ENCODE data around the gene IFITM5. TPM values are rescaled to one million over a fixed set of nuclear protein-coding genes. Genes with fewer than 3 reads are reported as not detected.
"Not testable (repeated sequence)": the region's sequence is repeated elsewhere in the genome, so short reads cannot be mapped to it uniquely, and the experiment has no call there.

The IFITM5 gene
- total RNA-seq, 1 donor from 2014 or later, result not detected

DNA sequence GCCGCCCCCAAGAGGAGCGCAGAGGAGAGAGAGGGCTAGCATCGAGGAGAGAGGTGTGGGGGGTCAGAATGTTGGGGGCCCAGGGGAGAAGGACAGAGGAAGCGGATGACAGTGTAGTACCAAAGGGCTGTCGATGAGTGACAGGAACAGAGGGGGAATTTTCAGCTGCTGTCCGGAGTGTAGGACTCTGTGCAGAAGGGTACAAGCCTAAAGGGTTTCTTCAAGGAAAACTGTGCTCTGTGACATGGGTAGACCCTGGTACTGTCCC is 26.5 kb downstream of the IFITM5 start:
- no peak for TF ChIP-seq CTCF (IDR thresholded peaks at IDR 0.05)
- no peak overlapping the region for H3K4me3 Mint-ChIP-seq (ENCODE audit: unreplicated experiment)
- H3K27ac Mint-ChIP-seq (ENCODE audit: unreplicated experiment), result no peak overlapping the region
- DNase-seq (ENCODE audit: extremely low spot score, unreplicated experiment), result no peak
- H3K27me3 Mint-ChIP-seq (ENCODE audit: unreplicated experiment), result peaks cover 52% of the 10 kb centered on the region
- H3K36me3 Mint-ChIP-seq (ENCODE audit: unreplicated experiment), result no peaks in the 10 kb centered on the region
- H3K9me3 Mint-ChIP-seq (ENCODE audit: unreplicated experiment), result peaks cover 10% of the 10 kb centered on the region
- peaks cover 6% of the 10 kb centered on the region for H3K4me1 Mint-ChIP-seq (ENCODE audit: unreplicated experiment)

GRCh38 chr11:272195-272930 is 27.0 kb downstream of the IFITM5 start:
- Mint-ChIP-seq H3K9me3 (ENCODE audit: unreplicated experiment) (peaks cover 10% of the 10 kb centered on the region), H3K4me1 (ENCODE audit: unreplicated experiment) (peaks cover 6% of the 10 kb centered on the region), H3K4me3 (ENCODE audit: unreplicated experiment) (no peak overlapping the region), H3K27ac (ENCODE audit: unreplicated experiment) (no peak overlapping the region), H3K27me3 (ENCODE audit: unreplicated experiment) (peaks cover 49% of the 10 kb centered on the region), H3K36me3 (ENCODE audit: unreplicated experiment) (no peaks in the 10 kb centered on the region)
- TF ChIP-seq CTCF (IDR thresholded peaks at IDR 0.05), result no peak
- DNase-seq (ENCODE audit: extremely low spot score, unreplicated experiment), result no peak

DNA sequence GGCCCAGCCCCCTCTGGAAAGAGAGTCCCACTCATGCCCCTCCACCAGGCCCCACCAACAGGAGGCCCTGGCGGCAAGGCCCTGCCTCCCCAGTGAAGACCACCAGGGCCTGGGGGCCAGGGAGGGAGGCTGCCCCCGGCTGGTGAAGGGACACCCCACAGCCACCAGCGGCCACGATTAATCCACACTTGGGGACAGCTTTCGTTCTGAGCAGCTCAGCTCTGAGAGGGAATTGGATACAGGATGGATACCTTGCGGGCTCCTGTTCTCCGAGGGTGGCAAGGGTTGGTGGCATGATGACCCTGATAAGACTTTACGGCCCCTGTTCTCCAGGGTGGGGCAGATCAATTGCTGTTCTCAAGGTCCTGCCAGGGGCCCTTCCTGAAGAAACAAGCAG is 28.0 kb downstream of the IFITM5 start:
- H3K27ac Mint-ChIP-seq (ENCODE audit: unreplicated experiment), result no peak overlapping the region
- H3K4me3 Mint-ChIP-seq (ENCODE audit: unreplicated experiment), result no peak overlapping the region

DNA sequence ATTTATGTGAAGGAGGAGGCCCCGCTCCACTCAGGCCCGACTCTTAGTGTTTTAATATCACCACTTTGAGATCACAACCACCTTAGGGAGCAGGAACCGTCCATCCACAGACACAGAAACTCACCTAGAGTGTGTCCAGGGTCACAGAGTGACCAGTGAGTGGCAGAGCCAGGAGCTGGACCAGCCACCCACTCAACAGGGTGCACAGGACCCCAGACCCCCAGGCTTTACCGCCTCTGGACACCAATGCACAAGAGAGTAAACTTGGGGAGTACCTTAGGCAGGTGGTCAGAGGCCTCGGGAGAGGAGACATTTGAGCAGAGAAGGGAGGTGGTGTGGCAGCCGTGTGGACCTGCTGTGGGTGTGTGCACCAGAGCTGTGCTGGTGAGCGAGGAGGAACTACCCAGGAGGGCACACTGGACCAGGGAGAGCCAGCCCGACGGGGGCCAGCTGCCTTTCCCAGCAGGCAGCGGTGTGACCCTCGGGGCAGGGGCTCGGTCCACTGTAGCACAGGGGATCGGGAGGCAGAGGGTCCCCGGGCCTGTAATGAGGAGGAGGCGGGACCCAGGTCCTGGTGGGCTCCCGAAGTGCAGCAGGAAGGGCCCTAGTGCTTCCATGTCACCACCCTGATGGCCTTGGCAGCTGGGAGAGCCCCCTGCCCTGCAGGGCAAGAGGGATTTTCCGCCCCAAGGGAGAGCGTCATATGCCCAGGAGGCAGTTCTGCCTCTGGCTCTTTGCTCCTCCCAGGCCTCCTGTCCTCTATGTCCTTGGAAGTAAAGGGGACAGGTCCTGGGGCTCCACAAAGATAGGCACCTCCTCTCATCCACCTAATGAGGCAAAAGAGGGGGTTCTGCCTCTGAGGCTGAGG is 28.6 kb downstream of the IFITM5 start:
- TF ChIP-seq CTCF (IDR thresholded peaks at IDR 0.05), result no peak
- Mint-ChIP-seq H3K4me3 (ENCODE audit: unreplicated experiment) (no peak overlapping the region), H3K27ac (ENCODE audit: unreplicated experiment) (no peak overlapping the region), H3K4me1 (ENCODE audit: unreplicated experiment) (peaks cover 6% of the 10 kb centered on the region), H3K9me3 (ENCODE audit: unreplicated experiment) (no peaks in the 10 kb centered on the region), H3K27me3 (ENCODE audit: unreplicated experiment) (peaks cover 36% of the 10 kb centered on the region), H3K36me3 (ENCODE audit: unreplicated experiment) (no peaks in the 10 kb centered on the region)
- no peak for DNase-seq (ENCODE audit: extremely low spot score, unreplicated experiment)

More for the DNA sequence above, 28.0 kb downstream of the IFITM5 start:
- Mint-ChIP-seq H3K4me1 (ENCODE audit: unreplicated experiment) (peaks cover 6% of the 10 kb centered on the region), H3K9me3 (ENCODE audit: unreplicated experiment) (peaks cover 5% of the 10 kb centered on the region), H3K36me3 (ENCODE audit: unreplicated experiment) (no peaks in the 10 kb centered on the region), H3K27me3 (ENCODE audit: unreplicated experiment) (peaks cover 42% of the 10 kb centered on the region)
- no peak for TF ChIP-seq CTCF (IDR thresholded peaks at IDR 0.05)
- DNase-seq (ENCODE audit: extremely low spot score, unreplicated experiment), result no peak

DNA sequence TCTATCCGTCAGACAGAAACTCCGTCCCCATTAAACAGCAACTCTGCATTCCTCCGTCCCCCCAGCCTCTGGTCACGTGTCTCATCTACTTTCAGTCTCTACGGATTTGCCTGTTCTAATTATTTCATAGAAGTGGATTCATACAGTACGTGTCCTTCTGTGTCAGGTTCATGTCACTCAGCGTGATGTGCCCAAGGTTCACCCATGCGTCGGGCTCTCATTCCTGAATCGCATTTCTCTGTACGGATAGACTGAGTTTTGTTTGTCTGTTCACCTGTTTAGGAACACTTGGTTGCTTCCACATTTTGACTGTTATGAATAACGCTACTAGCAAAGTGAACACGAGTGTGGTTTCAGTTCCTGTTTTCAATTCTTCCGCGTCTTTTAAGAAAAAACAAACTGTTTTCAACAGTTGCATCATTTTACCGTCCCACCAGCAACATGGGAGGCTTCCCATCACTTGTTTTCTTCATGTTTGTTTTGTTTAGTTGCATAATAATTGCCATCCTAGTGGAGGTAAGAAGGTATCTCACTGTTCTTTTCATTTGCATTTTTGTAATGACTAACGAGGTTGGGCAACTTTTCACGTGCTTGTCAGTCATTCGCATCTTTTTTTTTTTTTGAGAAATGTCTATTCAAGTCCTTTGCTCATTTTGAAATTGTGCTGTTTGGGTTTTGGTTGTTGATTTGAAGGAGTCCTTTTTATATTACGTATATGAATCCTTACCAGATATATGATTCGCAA is 30.0 kb downstream of the IFITM5 start:
- Mint-ChIP-seq H3K4me1 (ENCODE audit: unreplicated experiment) (peaks cover 6% of the 10 kb centered on the region), H3K36me3 (ENCODE audit: unreplicated experiment) (no peaks in the 10 kb centered on the region), H3K4me3 (ENCODE audit: unreplicated experiment) (no peak overlapping the region), H3K9me3 (ENCODE audit: unreplicated experiment) (no peaks in the 10 kb centered on the region), H3K27me3 (ENCODE audit: unreplicated experiment) (peaks cover 24% of the 10 kb centered on the region), H3K27ac (ENCODE audit: unreplicated experiment) (no peak overlapping the region)
- DNase-seq (ENCODE audit: extremely low spot score, unreplicated experiment), result no peak
- no peak for TF ChIP-seq CTCF (IDR thresholded peaks at IDR 0.05)

- H3K27me3 Mint-ChIP-seq (ENCODE audit: unreplicated experiment), result peaks cover 19% of the 10 kb centered on the region
- H3K36me3 Mint-ChIP-seq (ENCODE audit: unreplicated experiment); H3K4me3 Mint-ChIP-seq (ENCODE audit: unreplicated experiment); H3K9me3 Mint-ChIP-seq (ENCODE audit: unreplicated experiment); H3K4me1 Mint-ChIP-seq (ENCODE audit: unreplicated experiment); H3K27ac Mint-ChIP-seq (ENCODE audit: unreplicated experiment): not testable (repeated sequence)
- peak; percentile 65 for DNase-seq (ENCODE audit: extremely low spot score, unreplicated experiment)
Measured at GRCh38 chr11:268716-269145, 30.6 kb downstream of the IFITM5 start.

All from osteocyte (in vitro differentiated cells).